A673 (cell line): Measurements from ENCODE around the gene UTF1. TPM values are rescaled to one million over a fixed set of nuclear protein-coding genes. Genes with fewer than 3 reads are reported as not detected.

Experiments
- BruUV-seq: library from RNA; stranded (reverse); fragments of 400-500 nt; replicated peaks from 2 replicates; lab custom pipeline; 2021; lab: Mats Ljungman, UMichigan
- CTCF ChIA-PET: fragments of 300-600 bp; sonication (Branson Sonifier 250); formaldehyde crosslinking; loops from one replicate; lab custom pipeline; 2022; ENCODE audit warnings: antibody characterized with exemption; lab: Charles Lee
- POLR2A ChIA-PET: fragments of 300-600 bp; sonication (Branson Sonifier 250); formaldehyde crosslinking; loops from one replicate; lab custom pipeline; 2022; ENCODE audit warnings: antibody characterized with exemption; ENCODE audit not compliant: low non-redundant PET; lab: Charles Lee
- DNase-seq: peaks from one replicate; pipeline ENCODE4 v3.0.0-alpha.2; 2015; ENCODE audit warnings: low spot score
- H3K27ac ChIP-seq: fragments of 200-600 bp; sonication (generic); 2 replicates; pipeline ENCODE4 v1.5.1; 2016; ENCODE audit warnings: mixed run types, low read depth, mild to moderate bottlenecking, mixed read lengths, antibody characterized with exemption, low read length; ENCODE audit not compliant: poor library complexity, severe bottlenecking
- H3K27me3 ChIP-seq: fragments of 200-600 bp; sonication (generic); replicated peaks from 2 replicates; pipeline ENCODE4 v1.6.1; 2017; ENCODE audit warnings: mixed run types, low read depth, mild to moderate bottlenecking, mixed read lengths, antibody characterized with exemption, low read length; ENCODE audit not compliant: insufficient read depth, poor library complexity
- H3K36me3 ChIP-seq: fragments of 200-600 bp; sonication (generic); 2 replicates; pipeline ENCODE4 v1.6.1; 2016; ENCODE audit warnings: mixed run types, mild to moderate bottlenecking, mixed read lengths, antibody characterized with exemption, low read length; ENCODE audit not compliant: insufficient read depth, poor library complexity, severe bottlenecking
- H3K4me1 ChIP-seq: fragments of 200-600 bp; sonication (generic); 2 replicates; pipeline ENCODE4 v1.6.1; 2017; ENCODE audit warnings: mixed run types, mild to moderate bottlenecking, mixed read lengths, antibody characterized with exemption, low read length; ENCODE audit not compliant: insufficient read depth, poor library complexity, severe bottlenecking
- H3K4me3 ChIP-seq: fragments of 200-600 bp; sonication (generic); 2 replicates; pipeline ENCODE4 v1.5.1; 2016; ENCODE audit warnings: low read depth, mixed run types, mild to moderate bottlenecking, mixed read lengths, low read length; ENCODE audit not compliant: poor library complexity, severe bottlenecking
- H3K9me3 ChIP-seq: fragments of 200-600 bp; sonication (generic); 2 replicates; pipeline ENCODE4 v1.6.1; 2016; ENCODE audit warnings: mixed run types, low read depth, mild to moderate bottlenecking, mixed read lengths, antibody characterized with exemption, low read length; ENCODE audit not compliant: poor library complexity, severe bottlenecking
- CTCF ChIP-seq: fragments of 300-800, 200-600 bp; sonication (generic); conservative IDR thresholded peaks from 2 replicates; pipeline ENCODE4 v1.5.1; 2017; ENCODE audit warnings: low read depth, mild to moderate bottlenecking, antibody characterized with exemption, low read length, moderate library complexity, mixed read lengths
- EZH2 ChIP-seq: fragments of 200-600 bp; sonication (generic); IDR thresholded peaks from 2 replicates; pipeline ENCODE4 v1.6.1; 2017; ENCODE audit warnings: borderline replicate concordance, low read depth, mild to moderate bottlenecking, mixed read lengths, antibody characterized with exemption, low read length; ENCODE audit not compliant: poor library complexity, severe bottlenecking
- intact Hi-C: fragments of 100-400 bp; cut with micrococcal nuclease; formaldehyde crosslinking; loops from one replicate; pipeline ENCODE4 v1.10.0; 2022; ENCODE audit not compliant: unreplicated experiment
- total RNA-seq: library from RNA; stranded (reverse); gene quantifications from 2 replicates; pipeline ENCODE4 v1.2.3, GENCODE V29; 2021

The UTF1 gene
- total RNA-seq, 1 experiment from 2014 or later, result not detected

DNA sequence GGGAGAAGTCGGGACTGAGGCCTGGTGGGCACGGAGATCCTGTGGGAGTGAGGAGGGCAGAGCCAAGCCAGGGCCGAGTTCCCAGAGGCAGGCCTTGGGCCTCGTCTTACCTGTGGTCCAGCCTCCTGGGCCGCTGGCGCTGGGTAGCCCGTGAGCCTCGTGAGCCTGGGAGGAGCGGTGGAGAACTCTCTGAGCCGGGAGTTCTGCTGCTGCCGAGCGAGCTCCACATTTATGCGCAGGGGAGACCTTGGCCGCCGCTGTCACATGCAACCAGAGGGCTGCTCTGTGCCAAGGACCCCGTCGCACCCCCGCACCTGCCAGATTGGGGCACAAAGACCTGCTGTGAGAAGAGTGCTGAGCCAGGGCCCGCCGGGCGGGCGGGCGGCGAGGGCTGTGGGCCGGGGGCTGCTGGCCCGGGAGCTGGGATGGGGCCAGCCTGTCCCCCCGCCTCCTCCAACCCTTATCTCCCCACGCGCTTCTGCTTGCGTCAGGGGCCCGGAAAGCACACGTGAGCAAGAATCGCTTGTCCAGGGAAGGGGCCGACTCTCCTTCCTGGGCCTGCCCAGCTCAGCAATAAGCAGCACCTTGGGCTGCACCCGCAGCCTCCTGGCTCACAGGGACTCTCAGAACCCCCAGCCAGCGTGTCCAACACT is 17.8 kb downstream of the UTF1 start:
- no TSS peak for BruUV-seq
- Histone ChIP-seq H3K27ac (no peak overlapping the region), H3K4me3 (no peak overlapping the region), H3K9me3 (no peaks in the 10 kb centered on the region), H3K36me3 (no peaks in the 10 kb centered on the region), H3K27me3 (peaks cover 5% of the 10 kb centered on the region), H3K4me1 (no peaks in the 10 kb centered on the region)
- intact Hi-C loops, result no loop called here
- TF ChIP-seq CTCF, result no peak
- TF ChIP-seq EZH2, result no peak
- ChIA-PET CTCF (no interaction called here), POLR2A (no interaction called here)
- no peak for DNase-seq

DNA sequence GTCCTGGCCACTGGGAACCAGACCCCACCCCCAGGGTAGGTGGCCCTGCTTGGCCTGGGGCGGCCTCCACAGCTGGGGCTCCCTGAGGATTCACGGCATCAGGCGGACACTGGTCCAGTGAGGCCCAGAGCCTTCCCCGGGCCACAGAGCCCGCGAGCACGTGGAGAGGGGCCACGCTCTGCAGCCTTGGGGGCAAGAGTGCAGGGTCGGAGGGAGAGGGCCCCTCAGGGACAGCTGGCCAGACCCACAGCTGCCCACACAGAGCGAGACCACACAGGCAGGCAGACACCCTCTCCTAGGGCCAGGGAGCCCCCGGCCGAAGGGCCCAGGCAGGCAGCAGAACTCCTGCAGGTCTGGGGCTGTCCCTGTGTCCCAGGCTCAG is 18.3 kb downstream of the UTF1 start:
- CTCF ChIA-PET, result no interaction called here
- BruUV-seq, result no TSS peak

GRCh38 chr10:133249094-133249780 is 19.2 kb downstream of the UTF1 start:
- Histone ChIP-seq H3K9me3 (no peaks in the 10 kb centered on the region), H3K27me3 (peaks cover 5% of the 10 kb centered on the region), H3K4me3 (no peak overlapping the region), H3K36me3 (no peaks in the 10 kb centered on the region), H3K27ac (no peak overlapping the region), H3K4me1 (no peaks in the 10 kb centered on the region)
- CTCF ChIA-PET, result no interaction called here
- POLR2A ChIA-PET, result no interaction called here
- TF ChIP-seq CTCF (no peak), EZH2 (no peak)
- intact Hi-C loops, result no loop called here
- no TSS peak for BruUV-seq
- DNase-seq, result no peak

More for the DNA sequence above, 18.3 kb downstream of the UTF1 start:
- H3K27ac ChIP-seq, result no peak overlapping the region
- POLR2A ChIA-PET, result no interaction called here
- intact Hi-C loops, result no loop called here
- H3K4me1 ChIP-seq, result no peaks in the 10 kb centered on the region
- no peak for DNase-seq
- no peaks in the 10 kb centered on the region for H3K36me3 ChIP-seq
- H3K9me3 ChIP-seq, result no peaks in the 10 kb centered on the region
- no peak overlapping the region for H3K4me3 ChIP-seq
- peaks cover 5% of the 10 kb centered on the region for H3K27me3 ChIP-seq
- TF ChIP-seq EZH2 (no peak), CTCF (no peak)
